ENCODE measurements around the gene MIA2. TPM values are rescaled to one million over a fixed set of nuclear protein-coding genes. Genes with fewer than 3 reads are reported as not detected.
"Not testable (repeated sequence)": the region's sequence is repeated elsewhere in the genome, so short reads cannot be mapped to it uniquely, and the experiment has no call there.

Gene MIA2
- total and polyA plus RNA-seq, 5 donors from 2014 or later, result 21.1 to 26.2 (median 21.9) TPM

GRCh38 chr14:39350866-39351265 lies 117.2 kb downstream of the MIA2 start:
- H3K9me3 Mint-ChIP-seq, result peaks cover 0 to 14% (median 6%) of the 10 kb centered on the region in 7 donors
- Histone ChIP-seq H3K4me1 (ENCODE audit: control insufficient read depth, insufficient read depth, low read length, poor library complexity, severe bottlenecking) (no peaks in the 10 kb centered on the region), H3K4me3 (ENCODE audit: low read depth, low read length) (no peak overlapping the region), H3K27me3 (ENCODE audit: control insufficient read depth, insufficient read depth, low read length) (no peaks in the 10 kb centered on the region), H3K27ac (ENCODE audit: insufficient read depth, low read length, poor library complexity, severe bottlenecking) (no peak overlapping the region), H3K36me3 (ENCODE audit: control insufficient read depth, insufficient read depth, low read length) (peaks cover 35% of the 10 kb centered on the region), H3K9me3 (ENCODE audit: control insufficient read depth in 2 of 2, low read length in 2 of 2) (peaks cover 0 to 5% of the 10 kb centered on the region in 2 experiments)
- peaks cover 55% of the 10 kb centered on the region for H3K36me3 Mint-ChIP-seq
- H3K27ac Mint-ChIP-seq, result no peak overlapping the region
- no peak overlapping the region for H3K4me3 Mint-ChIP-seq
- no peaks in the 10 kb centered on the region for H3K27me3 Mint-ChIP-seq
- DNase-seq (no peak), ATAC-seq (ENCODE audit: low read depth in 2 of 2) (no peak)
- H3K4me1 Mint-ChIP-seq, result peaks cover 6 to 10% (median 6%) of the 10 kb centered on the region in 4 donors

GRCh38 chr14:39351708-39352107 lies 118.0 kb downstream of the MIA2 start:
- DNase-seq, result no peak
- Histone ChIP-seq H3K27me3 (ENCODE audit: control insufficient read depth, insufficient read depth, low read length) (no peaks in the 10 kb centered on the region), H3K4me3 (ENCODE audit: low read depth, low read length) (no peak overlapping the region), H3K4me1 (ENCODE audit: control insufficient read depth, insufficient read depth, low read length, poor library complexity, severe bottlenecking) (no peaks in the 10 kb centered on the region), H3K36me3 (ENCODE audit: control insufficient read depth, insufficient read depth, low read length) (peaks cover 30% of the 10 kb centered on the region), H3K27ac (ENCODE audit: insufficient read depth, low read length, poor library complexity, severe bottlenecking) (no peak overlapping the region), H3K9me3 (ENCODE audit: control insufficient read depth in 2 of 2, low read length in 2 of 2) (peaks cover 0 to 5% of the 10 kb centered on the region in 2 experiments)
- peaks cover 6 to 11% (median 10%) of the 10 kb centered on the region in 4 donors for H3K4me1 Mint-ChIP-seq
- no peak overlapping the region for H3K27ac Mint-ChIP-seq
- ATAC-seq (ENCODE audit: low read depth in 2 of 2), result no peak
- peaks cover 2 to 17% (median 6%) of the 10 kb centered on the region in 7 donors for H3K9me3 Mint-ChIP-seq
- H3K4me3 Mint-ChIP-seq, result no peak overlapping the region
- H3K27me3 Mint-ChIP-seq, result no peaks in the 10 kb centered on the region
- peaks cover 58% of the 10 kb centered on the region for H3K36me3 Mint-ChIP-seq

- peaks cover 14% of the 10 kb centered on the region for H3K36me3 ChIP-seq (ENCODE audit: control insufficient read depth, insufficient read depth, low read length)
- ATAC-seq (ENCODE audit: low read depth in 2 of 2); DNase-seq; H3K27ac Mint-ChIP-seq; H3K9me3 ChIP-seq (ENCODE audit: control insufficient read depth in 2 of 2, low read length in 2 of 2); H3K27me3 Mint-ChIP-seq; H3K4me3 Mint-ChIP-seq; H3K27ac ChIP-seq (ENCODE audit: insufficient read depth, low read length, poor library complexity, severe bottlenecking); H3K4me1 ChIP-seq (ENCODE audit: control insufficient read depth, insufficient read depth, low read length, poor library complexity, severe bottlenecking); H3K27me3 ChIP-seq (ENCODE audit: control insufficient read depth, insufficient read depth, low read length); H3K4me3 ChIP-seq (ENCODE audit: low read depth, low read length): not testable (repeated sequence)
- Mint-ChIP-seq H3K36me3 (peaks cover 83% of the 10 kb centered on the region), H3K4me1 (peaks cover 11 to 22% (median 13%) of the 10 kb centered on the region in 4 donors), H3K9me3 (peaks cover 0 to 24% (median 8%) of the 10 kb centered on the region in 7 donors)
Observed at GRCh38 chr14:39359069-39359468, 125.4 kb downstream of the MIA2 start.

GRCh38 chr14:39360316-39360715 lies 126.6 kb downstream of the MIA2 start:
- DNase-seq, result no peak
- Histone ChIP-seq H3K27ac (ENCODE audit: insufficient read depth, low read length, poor library complexity, severe bottlenecking) (no peak overlapping the region), H3K4me1 (ENCODE audit: control insufficient read depth, insufficient read depth, low read length, poor library complexity, severe bottlenecking) (no peaks in the 10 kb centered on the region), H3K4me3 (ENCODE audit: low read depth, low read length) (no peak overlapping the region), H3K27me3 (ENCODE audit: control insufficient read depth, insufficient read depth, low read length) (no peaks in the 10 kb centered on the region), H3K9me3 (ENCODE audit: control insufficient read depth in 2 of 2, low read length in 2 of 2) (peaks cover 9 to 12% of the 10 kb centered on the region in 2 experiments), H3K36me3 (ENCODE audit: control insufficient read depth, insufficient read depth, low read length) (peaks cover 19% of the 10 kb centered on the region)
- ATAC-seq (ENCODE audit: low read depth in 2 of 2), result no peak
- no peak overlapping the region for H3K27ac Mint-ChIP-seq
- H3K4me1 Mint-ChIP-seq, result peaks cover 11 to 22% (median 12%) of the 10 kb centered on the region in 4 donors
- H3K36me3 Mint-ChIP-seq, result peaks cover 86% of the 10 kb centered on the region
- H3K9me3 Mint-ChIP-seq, result peaks cover 0 to 32% (median 9%) of the 10 kb centered on the region in 7 donors
- peaks cover 5% of the 10 kb centered on the region for H3K27me3 Mint-ChIP-seq
- H3K4me3 Mint-ChIP-seq, result no peak overlapping the region

GRCh38 chr14:39361556-39361955 lies 127.8 kb downstream of the MIA2 start:
- H3K36me3 Mint-ChIP-seq, result peaks cover 82% of the 10 kb centered on the region
- not testable (repeated sequence) for H3K27ac Mint-ChIP-seq

GRCh38 chr14:39364509-39364908 lies 130.8 kb downstream of the MIA2 start:
- no peak overlapping the region for H3K27ac Mint-ChIP-seq
- H3K9me3 Mint-ChIP-seq, result peaks cover 0 to 34% (median 9%) of the 10 kb centered on the region in 7 donors

More at GRCh38 chr14:39361556-39361955, 127.8 kb downstream of the MIA2 start:
- not testable (repeated sequence) for H3K27me3 Mint-ChIP-seq; H3K27ac ChIP-seq (ENCODE audit: insufficient read depth, low read length, poor library complexity, severe bottlenecking); H3K4me3 ChIP-seq (ENCODE audit: low read depth, low read length); H3K4me1 ChIP-seq (ENCODE audit: control insufficient read depth, insufficient read depth, low read length, poor library complexity, severe bottlenecking); H3K27me3 ChIP-seq (ENCODE audit: control insufficient read depth, insufficient read depth, low read length); ATAC-seq (ENCODE audit: low read depth in 2 of 2); H3K4me3 Mint-ChIP-seq; DNase-seq
- Histone ChIP-seq H3K9me3 (ENCODE audit: control insufficient read depth in 2 of 2, low read length in 2 of 2) (peaks cover 11 to 15% of the 10 kb centered on the region in 2 experiments), H3K36me3 (ENCODE audit: control insufficient read depth, insufficient read depth, low read length) (peaks cover 19% of the 10 kb centered on the region)
- Mint-ChIP-seq H3K9me3 (peaks cover 0 to 37% (median 9%) of the 10 kb centered on the region in 7 donors), H3K4me1 (peaks cover 7 to 22% (median 11%) of the 10 kb centered on the region in 4 donors)

GRCh38 chr14:39365354-39365753 lies 131.6 kb downstream of the MIA2 start:
- H3K4me1 ChIP-seq (ENCODE audit: control insufficient read depth, insufficient read depth, low read length, poor library complexity, severe bottlenecking), result no peaks in the 10 kb centered on the region
- ATAC-seq (ENCODE audit: low read depth in 2 of 2) (no peak), DNase-seq (no peak)
- peaks cover 18% of the 10 kb centered on the region for H3K36me3 ChIP-seq (ENCODE audit: control insufficient read depth, insufficient read depth, low read length)
- Mint-ChIP-seq H3K27me3 (peaks cover 3% of the 10 kb centered on the region), H3K4me1 (peaks cover 8 to 32% (median 11%) of the 10 kb centered on the region in 4 donors), H3K27ac (no peak overlapping the region), H3K9me3 (peaks cover 0 to 34% (median 8%) of the 10 kb centered on the region in 7 donors), H3K36me3 (peaks cover 60% of the 10 kb centered on the region), H3K4me3 (no peak overlapping the region)
- H3K9me3 ChIP-seq (ENCODE audit: control insufficient read depth in 2 of 2, low read length in 2 of 2), result peaks cover 11 to 15% of the 10 kb centered on the region in 2 experiments
- H3K4me3 ChIP-seq (ENCODE audit: low read depth, low read length), result no peak overlapping the region
- H3K27me3 ChIP-seq (ENCODE audit: control insufficient read depth, insufficient read depth, low read length), result no peaks in the 10 kb centered on the region
- H3K27ac ChIP-seq (ENCODE audit: insufficient read depth, low read length, poor library complexity, severe bottlenecking), result no peak overlapping the region

More at GRCh38 chr14:39364509-39364908, 130.8 kb downstream of the MIA2 start:
- DNase-seq (no peak), ATAC-seq (ENCODE audit: low read depth in 2 of 2) (no peak)
- Histone ChIP-seq H3K27me3 (ENCODE audit: control insufficient read depth, insufficient read depth, low read length) (no peaks in the 10 kb centered on the region), H3K4me3 (ENCODE audit: low read depth, low read length) (no peak overlapping the region), H3K4me1 (ENCODE audit: control insufficient read depth, insufficient read depth, low read length, poor library complexity, severe bottlenecking) (no peaks in the 10 kb centered on the region), H3K36me3 (ENCODE audit: control insufficient read depth, insufficient read depth, low read length) (peaks cover 19% of the 10 kb centered on the region), H3K9me3 (ENCODE audit: control insufficient read depth in 2 of 2, low read length in 2 of 2) (peaks cover 11 to 15% of the 10 kb centered on the region in 2 experiments), H3K27ac (ENCODE audit: insufficient read depth, low read length, poor library complexity, severe bottlenecking) (no peak overlapping the region)
- peaks cover 10 to 33% (median 11%) of the 10 kb centered on the region in 4 donors for H3K4me1 Mint-ChIP-seq
- H3K4me3 Mint-ChIP-seq, result no peak overlapping the region
- H3K27me3 Mint-ChIP-seq, result peaks cover 5% of the 10 kb centered on the region
- peaks cover 68% of the 10 kb centered on the region for H3K36me3 Mint-ChIP-seq
